Measurements from ENCODE around the gene MT1E. TPM values are rescaled to one million over a fixed set of nuclear protein-coding genes. Genes with fewer than 3 reads are reported as not detected.
A peak's percentile ranks its signal among the peaks of the same experiment; 100 is the strongest.

Gene MT1E
- total and polyA plus RNA-seq, 2 of the 13 experiments (the other 11 are each of a cell fraction or from before 2014, with no cell fraction given), result 110 to 1,072 TPM

DNA sequence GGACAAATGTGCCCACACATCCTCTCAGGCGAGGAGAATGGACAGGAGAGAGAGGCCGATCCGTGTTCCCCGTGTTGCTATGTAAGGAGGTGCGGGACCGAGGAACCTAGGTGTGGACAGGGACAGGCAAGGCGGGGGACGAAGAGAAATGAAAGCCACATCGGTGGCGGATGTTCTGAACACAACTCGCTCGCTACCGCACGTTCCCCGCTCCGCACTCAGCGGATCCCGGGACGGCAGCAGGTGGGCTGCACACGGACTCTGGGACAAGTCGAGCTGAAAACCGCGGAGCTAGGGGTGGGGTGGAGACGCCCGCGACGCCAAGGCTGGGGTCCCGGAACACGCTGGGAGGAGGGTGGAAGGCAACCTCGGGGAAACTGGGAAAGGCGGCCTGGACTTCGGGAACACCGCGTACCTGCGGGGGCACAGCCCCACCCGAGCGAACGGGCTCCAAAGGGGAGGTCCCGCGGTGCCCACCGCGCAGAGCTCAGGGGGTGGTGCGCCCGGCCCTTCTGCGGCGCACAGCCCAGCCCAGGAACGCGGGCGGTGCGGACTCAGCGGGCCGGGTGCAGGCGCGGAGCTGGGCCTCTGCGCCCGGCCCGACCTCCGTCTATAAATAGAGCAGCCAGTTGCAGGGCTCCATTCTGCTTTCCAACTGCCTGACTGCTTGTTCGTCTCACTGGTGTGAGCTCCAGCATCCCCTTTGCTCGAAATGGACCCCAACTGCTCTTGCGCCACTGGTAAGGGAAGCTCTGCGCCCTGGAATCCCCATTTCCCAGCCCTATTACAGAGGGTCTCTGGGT, at the start of gene MT1E (continued):
- TF ChIP-seq, protein P1, sequence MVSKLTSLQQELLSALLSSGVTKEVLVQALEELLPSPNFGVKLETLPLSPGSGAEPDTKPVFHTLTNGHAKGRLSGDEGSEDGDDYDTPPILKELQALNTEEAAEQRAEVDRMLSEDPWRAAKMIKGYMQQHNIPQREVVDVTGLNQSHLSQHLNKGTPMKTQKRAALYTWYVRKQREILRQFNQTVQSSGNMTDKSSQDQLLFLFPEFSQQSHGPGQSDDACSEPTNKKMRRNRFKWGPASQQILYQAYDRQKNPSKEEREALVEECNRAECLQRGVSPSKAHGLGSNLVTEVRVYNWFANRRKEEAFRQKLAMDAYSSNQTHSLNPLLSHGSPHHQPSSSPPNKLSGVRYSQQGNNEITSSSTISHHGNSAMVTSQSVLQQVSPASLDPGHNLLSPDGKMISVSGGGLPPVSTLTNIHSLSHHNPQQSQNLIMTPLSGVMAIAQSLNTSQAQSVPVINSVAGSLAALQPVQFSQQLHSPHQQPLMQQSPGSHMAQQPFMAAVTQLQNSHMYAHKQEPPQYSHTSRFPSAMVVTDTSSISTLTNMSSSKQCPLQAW (CRISPR knock-in tag; IDR thresholded peaks at IDR 0.05), result peak; percentile 30; the same call in 1 of the 2 replicates
- 0 out of 2 replicates have a peak, but pooled peaks have one; percentile 60 for TF ChIP-seq ZNF431 (CRISPR knock-in tag; IDR thresholded peaks at IDR 0.05; ENCODE audit: borderline replicate concordance, low read depth)
- peak; percentile 43; the same call in 1 of the 2 replicates for TF ChIP-seq ERF (CRISPR knock-in tag; IDR thresholded peaks at IDR 0.05)
- TF ChIP-seq ZFX (CRISPR knock-in tag; IDR thresholded peaks at IDR 0.05; ENCODE audit: low read depth), result peak; percentile 80
- peak; percentile 65 for TF ChIP-seq ZNF792 (CRISPR knock-in tag; IDR thresholded peaks at IDR 0.05)
- peak; percentile 64; the same call in 1 of the 2 replicates for TF ChIP-seq PHF8 (CRISPR knock-in tag; IDR thresholded peaks at IDR 0.05)
- TF ChIP-seq ZNF441 (CRISPR knock-in tag; IDR thresholded peaks at IDR 0.05; ENCODE audit: borderline replicate concordance), result 0 out of 2 replicates have a peak, but pooled peaks have one; percentile 11
- TF ChIP-seq NCOA2 (CRISPR knock-in tag; IDR thresholded peaks at IDR 0.05), result 0 out of 2 replicates have a peak, but pooled peaks have one; percentile 43
- peak; percentile 65; the same call in 1 of the 2 replicates for TF ChIP-seq IRF2 (CRISPR knock-in tag; IDR thresholded peaks at IDR 0.05)
- TF ChIP-seq, protein P2, sequence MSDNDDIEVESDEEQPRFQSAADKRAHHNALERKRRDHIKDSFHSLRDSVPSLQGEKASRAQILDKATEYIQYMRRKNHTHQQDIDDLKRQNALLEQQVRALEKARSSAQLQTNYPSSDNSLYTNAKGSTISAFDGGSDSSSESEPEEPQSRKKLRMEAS (IDR thresholded peaks at IDR 0.05), result peak; percentile 43; the same call in 1 of the 2 replicates
- TF ChIP-seq, protein P3, sequence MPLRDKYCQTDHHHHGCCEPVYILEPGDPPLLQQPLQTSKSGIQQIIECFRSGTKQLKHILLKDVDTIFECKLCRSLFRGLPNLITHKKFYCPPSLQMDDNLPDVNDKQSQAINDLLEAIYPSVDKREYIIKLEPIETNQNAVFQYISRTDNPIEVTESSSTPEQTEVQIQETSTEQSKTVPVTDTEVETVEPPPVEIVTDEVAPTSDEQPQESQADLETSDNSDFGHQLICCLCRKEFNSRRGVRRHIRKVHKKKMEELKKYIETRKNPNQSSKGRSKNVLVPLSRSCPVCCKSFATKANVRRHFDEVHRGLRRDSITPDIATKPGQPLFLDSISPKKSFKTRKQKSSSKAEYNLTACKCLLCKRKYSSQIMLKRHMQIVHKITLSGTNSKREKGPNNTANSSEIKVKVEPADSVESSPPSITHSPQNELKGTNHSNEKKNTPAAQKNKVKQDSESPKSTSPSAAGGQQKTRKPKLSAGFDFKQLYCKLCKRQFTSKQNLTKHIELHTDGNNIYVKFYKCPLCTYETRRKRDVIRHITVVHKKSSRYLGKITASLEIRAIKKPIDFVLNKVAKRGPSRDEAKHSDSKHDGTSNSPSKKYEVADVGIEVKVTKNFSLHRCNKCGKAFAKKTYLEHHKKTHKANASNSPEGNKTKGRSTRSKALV (CRISPR knock-in tag; IDR thresholded peaks at IDR 0.05), result peak; percentile 98
- peak; percentile 49; the same call in 1 of the 2 replicates for TF ChIP-seq CBFB (CRISPR knock-in tag; IDR thresholded peaks at IDR 0.05)
- TF ChIP-seq, protein P4, sequence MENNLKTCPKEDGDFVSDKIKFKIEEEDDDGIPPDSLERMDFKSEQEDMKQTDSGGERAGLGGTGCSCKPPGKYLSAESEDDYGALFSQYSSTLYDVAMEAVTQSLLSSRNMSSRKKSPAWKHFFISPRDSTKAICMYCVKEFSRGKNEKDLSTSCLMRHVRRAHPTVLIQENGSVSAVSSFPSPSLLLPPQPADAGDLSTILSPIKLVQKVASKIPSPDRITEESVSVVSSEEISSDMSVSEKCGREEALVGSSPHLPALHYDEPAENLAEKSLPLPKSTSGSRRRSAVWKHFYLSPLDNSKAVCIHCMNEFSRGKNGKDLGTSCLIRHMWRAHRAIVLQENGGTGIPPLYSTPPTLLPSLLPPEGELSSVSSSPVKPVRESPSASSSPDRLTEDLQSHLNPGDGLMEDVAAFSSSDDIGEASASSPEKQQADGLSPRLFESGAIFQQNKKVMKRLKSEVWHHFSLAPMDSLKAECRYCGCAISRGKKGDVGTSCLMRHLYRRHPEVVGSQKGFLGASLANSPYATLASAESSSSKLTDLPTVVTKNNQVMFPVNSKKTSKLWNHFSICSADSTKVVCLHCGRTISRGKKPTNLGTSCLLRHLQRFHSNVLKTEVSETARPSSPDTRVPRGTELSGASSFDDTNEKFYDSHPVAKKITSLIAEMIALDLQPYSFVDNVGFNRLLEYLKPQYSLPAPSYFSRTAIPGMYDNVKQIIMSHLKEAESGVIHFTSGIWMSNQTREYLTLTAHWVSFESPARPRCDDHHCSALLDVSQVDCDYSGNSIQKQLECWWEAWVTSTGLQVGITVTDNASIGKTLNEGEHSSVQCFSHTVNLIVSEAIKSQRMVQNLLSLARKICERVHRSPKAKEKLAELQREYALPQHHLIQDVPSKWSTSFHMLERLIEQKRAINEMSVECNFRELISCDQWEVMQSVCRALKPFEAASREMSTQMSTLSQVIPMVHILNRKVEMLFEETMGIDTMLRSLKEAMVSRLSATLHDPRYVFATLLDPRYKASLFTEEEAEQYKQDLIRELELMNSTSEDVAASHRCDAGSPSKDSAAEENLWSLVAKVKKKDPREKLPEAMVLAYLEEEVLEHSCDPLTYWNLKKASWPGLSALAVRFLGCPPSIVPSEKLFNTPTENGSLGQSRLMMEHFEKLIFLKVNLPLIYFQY (CRISPR knock-in tag; IDR thresholded peaks at IDR 0.05; ENCODE audit: borderline replicate concordance), result peak; percentile 42
- TF ChIP-seq, protein P5, sequence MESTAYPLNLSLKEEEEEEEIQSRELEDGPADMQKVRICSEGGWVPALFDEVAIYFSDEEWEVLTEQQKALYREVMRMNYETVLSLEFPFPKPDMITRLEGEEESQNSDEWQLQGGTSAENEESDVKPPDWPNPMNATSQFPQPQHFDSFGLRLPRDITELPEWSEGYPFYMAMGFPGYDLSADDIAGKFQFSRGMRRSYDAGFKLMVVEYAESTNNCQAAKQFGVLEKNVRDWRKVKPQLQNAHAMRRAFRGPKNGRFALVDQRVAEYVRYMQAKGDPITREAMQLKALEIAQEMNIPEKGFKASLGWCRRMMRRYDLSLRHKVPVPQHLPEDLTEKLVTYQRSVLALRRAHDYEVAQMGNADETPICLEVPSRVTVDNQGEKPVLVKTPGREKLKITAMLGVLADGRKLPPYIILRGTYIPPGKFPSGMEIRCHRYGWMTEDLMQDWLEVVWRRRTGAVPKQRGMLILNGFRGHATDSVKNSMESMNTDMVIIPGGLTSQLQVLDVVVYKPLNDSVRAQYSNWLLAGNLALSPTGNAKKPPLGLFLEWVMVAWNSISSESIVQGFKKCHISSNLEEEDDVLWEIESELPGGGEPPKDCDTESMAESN (CRISPR knock-in tag; conservative IDR thresholded peaks at IDR 0.05), result peak; percentile 68
- 0 out of 2 replicates have a peak, but pooled peaks have one; percentile 29 for TF ChIP-seq FOXK1 (CRISPR knock-in tag; IDR thresholded peaks at IDR 0.05; ENCODE audit: borderline replicate concordance, low read depth)
- TF ChIP-seq PHF21A (CRISPR knock-in tag; IDR thresholded peaks at IDR 0.05), result peak; percentile 41; the same call in 1 of the 2 replicates
- TF ChIP-seq, protein P6, sequence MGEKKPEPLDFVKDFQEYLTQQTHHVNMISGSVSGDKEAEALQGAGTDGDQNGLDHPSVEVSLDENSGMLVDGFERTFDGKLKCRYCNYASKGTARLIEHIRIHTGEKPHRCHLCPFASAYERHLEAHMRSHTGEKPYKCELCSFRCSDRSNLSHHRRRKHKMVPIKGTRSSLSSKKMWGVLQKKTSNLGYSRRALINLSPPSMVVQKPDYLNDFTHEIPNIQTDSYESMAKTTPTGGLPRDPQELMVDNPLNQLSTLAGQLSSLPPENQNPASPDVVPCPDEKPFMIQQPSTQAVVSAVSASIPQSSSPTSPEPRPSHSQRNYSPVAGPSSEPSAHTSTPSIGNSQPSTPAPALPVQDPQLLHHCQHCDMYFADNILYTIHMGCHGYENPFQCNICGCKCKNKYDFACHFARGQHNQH (CRISPR knock-in tag; IDR thresholded peaks at IDR 0.05), result peak; percentile 72
- TF ChIP-seq ETV6 (CRISPR knock-in tag; conservative IDR thresholded peaks at IDR 0.05), result no peak

All from HepG2 (cell line).